ENCODE data around the gene MRPL50.

Gene MRPL50

DNA sequence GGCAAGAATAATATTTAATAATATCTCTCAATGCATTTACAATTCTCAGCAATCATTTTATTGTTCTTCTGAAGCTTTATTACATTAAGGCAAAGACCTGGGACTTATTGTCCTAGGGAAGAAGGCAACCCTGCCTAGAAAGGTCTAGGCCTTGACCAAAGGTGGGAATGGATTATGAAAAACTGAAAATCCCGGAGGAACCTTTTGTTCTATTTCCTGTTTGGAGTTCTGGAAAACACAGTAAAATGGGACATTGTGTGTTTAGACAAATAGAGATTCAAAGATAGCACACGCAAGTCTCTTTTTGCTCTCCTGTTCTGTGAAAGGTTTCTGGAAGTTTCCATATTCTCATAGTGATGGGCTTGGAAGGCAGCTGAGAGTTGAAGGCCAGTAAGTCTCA lies 44.7 kb downstream of the MRPL50 start:
- H3K4me3 Mint-ChIP-seq, result no peak overlapping the region
- no peak overlapping the region for H3K27ac Mint-ChIP-seq
- no peaks in the 10 kb centered on the region for H3K4me1 Mint-ChIP-seq (ENCODE audit: low read depth)
- H3K36me3 Mint-ChIP-seq (ENCODE audit: low read depth), result no peaks in the 10 kb centered on the region
- DNase-seq, result no peak
- H3K27me3 Mint-ChIP-seq, result peaks cover 23% of the 10 kb centered on the region
- H3K9me3 Mint-ChIP-seq, result no peaks in the 10 kb centered on the region

DNA sequence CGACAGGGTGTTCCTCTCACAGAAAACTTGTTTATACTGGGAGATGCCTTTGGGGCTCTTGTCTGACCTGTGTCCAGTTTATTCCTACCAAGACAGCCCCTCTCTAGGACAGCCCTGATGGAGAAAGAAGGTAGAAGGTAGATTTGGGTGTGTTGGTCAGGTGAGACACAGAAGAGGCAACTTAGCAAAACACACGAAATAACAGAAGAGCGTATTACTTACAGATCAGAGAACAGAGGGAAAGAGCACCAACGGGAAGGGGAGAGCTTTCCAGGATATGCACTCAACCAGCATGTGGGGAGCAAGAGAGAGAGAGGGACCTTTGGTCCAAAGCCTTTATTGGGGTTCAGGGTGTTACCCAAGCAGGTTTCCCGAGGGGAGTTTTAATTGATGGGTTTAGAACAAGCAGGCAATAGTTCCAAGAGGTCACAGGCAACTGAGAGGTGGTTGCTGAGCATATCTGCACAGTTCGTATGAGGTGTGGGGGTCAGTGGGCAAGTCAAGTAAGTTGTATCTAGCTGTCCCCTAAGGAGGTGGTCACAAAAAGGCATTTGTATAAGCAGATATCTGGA lies 45.4 kb downstream of the MRPL50 start:
- Mint-ChIP-seq H3K4me3 (no peak overlapping the region), H3K9me3 (no peaks in the 10 kb centered on the region), H3K27me3 (peaks cover 18% of the 10 kb centered on the region), H3K4me1 (ENCODE audit: low read depth) (no peaks in the 10 kb centered on the region), H3K27ac (no peak overlapping the region), H3K36me3 (ENCODE audit: low read depth) (no peaks in the 10 kb centered on the region)
- DNase-seq, result no peak

- H3K4me3 Mint-ChIP-seq, result no peak overlapping the region
- no peak for DNase-seq
- no peaks in the 10 kb centered on the region for H3K9me3 Mint-ChIP-seq
- no peaks in the 10 kb centered on the region for H3K36me3 Mint-ChIP-seq (ENCODE audit: low read depth)
- H3K27me3 Mint-ChIP-seq, result peaks cover 9% of the 10 kb centered on the region
- H3K27ac Mint-ChIP-seq, result no peak overlapping the region
- no peaks in the 10 kb centered on the region for H3K4me1 Mint-ChIP-seq (ENCODE audit: low read depth)
Observed at GRCh38 chr9:101350285-101350684, 48.1 kb downstream of the MRPL50 start.

DNA sequence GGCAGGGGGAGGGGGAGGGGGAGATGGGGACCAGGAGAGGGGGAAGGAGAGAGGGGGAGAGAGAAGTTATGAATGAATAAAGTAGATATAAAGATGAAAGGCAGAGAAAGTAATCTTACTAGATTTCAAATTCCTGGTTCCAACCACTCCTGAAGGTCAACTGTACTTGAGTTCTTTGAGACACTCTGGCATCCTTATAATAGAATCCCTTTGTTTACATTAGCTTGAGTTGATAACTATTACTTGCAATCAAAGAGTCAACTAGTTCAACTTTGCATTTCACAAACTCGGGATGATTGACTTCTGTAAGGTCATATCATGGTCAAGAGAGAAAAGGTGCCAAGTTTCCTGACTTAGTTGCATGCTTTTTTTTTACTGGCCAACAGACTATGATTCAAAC lies 55.8 kb downstream of the MRPL50 start:
- no peaks in the 10 kb centered on the region for H3K9me3 Mint-ChIP-seq
- peaks cover 34% of the 10 kb centered on the region for H3K27me3 Mint-ChIP-seq
- H3K36me3 Mint-ChIP-seq (ENCODE audit: low read depth), result no peaks in the 10 kb centered on the region
- DNase-seq, result no peak
- no peak overlapping the region for H3K4me3 Mint-ChIP-seq
- no peaks in the 10 kb centered on the region for H3K4me1 Mint-ChIP-seq (ENCODE audit: low read depth)
- no peak overlapping the region for H3K27ac Mint-ChIP-seq

DNA sequence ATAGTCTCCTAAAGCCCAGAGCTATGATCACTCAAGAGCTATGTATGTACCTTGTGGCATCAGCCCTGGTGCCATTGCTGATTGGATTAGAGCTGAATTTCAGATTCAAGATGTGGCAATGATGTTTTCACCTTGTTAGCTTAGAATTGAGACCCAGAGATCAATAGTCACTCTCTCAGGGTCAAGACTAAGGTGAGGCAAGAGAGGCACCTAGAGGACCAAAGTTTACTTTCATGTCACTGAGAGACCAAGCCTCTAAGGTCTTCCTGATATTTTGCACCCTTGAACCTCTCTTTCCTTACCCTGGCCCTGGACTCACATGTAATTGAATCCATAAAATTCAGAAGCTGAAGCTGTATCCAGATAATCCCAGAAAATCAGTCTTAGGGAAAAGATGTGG lies 56.5 kb downstream of the MRPL50 start:
- Mint-ChIP-seq H3K9me3 (no peaks in the 10 kb centered on the region), H3K27me3 (peaks cover 34% of the 10 kb centered on the region), H3K4me1 (ENCODE audit: low read depth) (no peaks in the 10 kb centered on the region), H3K27ac (no peak overlapping the region), H3K36me3 (ENCODE audit: low read depth) (no peaks in the 10 kb centered on the region), H3K4me3 (no peak overlapping the region)
- DNase-seq, result no peak

All from activated T-cell treated with anti-CD3 and anti-CD28 coated beads, Interleukin-2, amount 50 U/mL, for 24 hours (primary cell).